ENCODE data around the gene MYO5B. TPM values are rescaled to one million over a fixed set of nuclear protein-coding genes. Genes with fewer than 3 reads are reported as not detected.
"Not testable (repeated sequence)": the region's sequence is repeated elsewhere in the genome, so short reads cannot be mapped to it uniquely, and the experiment has no call there.

Gene MYO5B
- polyA plus RNA-seq, 6 donors from 2014 or later = 0.44 TPM; not detected in 5

DNA sequence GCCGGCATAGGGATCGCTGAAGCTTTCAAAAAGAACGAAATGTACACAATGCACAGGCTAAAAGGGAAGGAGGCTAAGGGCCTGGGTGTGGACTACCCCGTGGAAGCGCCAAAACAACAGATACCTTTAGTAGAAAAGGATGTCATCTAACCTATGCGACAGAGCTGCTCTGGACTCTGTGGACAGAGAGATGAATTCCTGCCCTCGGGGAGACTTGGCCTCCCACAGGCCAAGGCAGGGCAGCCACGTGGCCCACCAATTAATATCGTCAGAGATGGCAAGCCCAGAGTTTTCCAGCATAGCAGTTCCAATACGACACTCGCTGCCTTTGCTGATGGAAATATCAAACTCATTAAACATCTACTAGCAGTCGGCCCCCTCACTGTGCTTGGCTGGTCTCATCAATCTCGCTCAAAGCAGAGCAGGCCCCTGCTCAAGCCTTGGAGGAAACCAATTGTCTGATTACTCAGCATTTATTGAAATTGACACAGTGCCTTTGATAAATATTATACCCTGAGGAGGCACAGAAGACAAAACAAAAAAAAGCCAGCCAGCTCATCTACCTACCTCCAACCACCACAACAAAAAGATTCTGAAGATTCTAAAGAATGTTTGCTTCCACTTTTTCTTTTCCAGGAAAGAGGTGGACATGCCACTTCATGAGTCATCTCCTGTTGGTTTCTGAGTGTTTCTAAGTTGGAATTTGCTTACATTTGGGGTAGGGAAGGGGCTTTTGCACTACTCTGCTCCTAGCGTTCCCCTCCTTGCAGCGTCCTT, 302.6 kb downstream of the MYO5B start:
- H3K27me3 Mint-ChIP-seq = peaks cover 0 to 20% (median 17%) of the 10 kb centered on the region in 3 donors
- H3K4me3 Mint-ChIP-seq = no peak overlapping the region
- H3K27ac Mint-ChIP-seq = no peak overlapping the region
- ATAC-seq (ENCODE audit: low read depth in 2 of 2) = no peak
- no peaks in the 10 kb centered on the region for H3K36me3 Mint-ChIP-seq
- DNase-seq = no peak
- H3K4me1 Mint-ChIP-seq = no peaks in the 10 kb centered on the region
- peaks cover 0 to 3% (median 0%) of the 10 kb centered on the region in 7 donors for H3K9me3 Mint-ChIP-seq

DNA sequence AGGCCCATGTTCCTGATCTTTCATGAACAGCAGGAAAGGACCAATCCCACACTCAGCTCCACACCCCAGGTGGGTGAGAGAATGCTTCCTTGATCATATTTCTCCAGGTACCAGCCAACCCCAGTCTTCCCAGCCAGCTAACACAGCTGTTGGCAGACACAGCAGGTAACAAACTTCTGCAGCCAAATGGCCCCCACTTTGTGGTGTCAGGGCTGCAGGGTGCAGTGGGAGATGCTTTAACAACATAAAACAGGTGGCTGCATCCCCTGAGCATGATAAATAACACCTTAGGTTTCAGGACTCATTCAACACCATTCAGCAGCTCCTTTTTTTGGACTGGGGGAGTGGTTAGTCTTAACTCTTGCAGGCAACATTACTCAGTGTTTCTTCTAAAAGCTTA, 304.9 kb downstream of the MYO5B start:
- ATAC-seq (ENCODE audit: low read depth in 2 of 2) (no peak), DNase-seq (no peak)
- peaks cover 0 to 20% (median 17%) of the 10 kb centered on the region in 3 donors for H3K27me3 Mint-ChIP-seq
- H3K4me3 Mint-ChIP-seq = no peak overlapping the region
- H3K36me3 Mint-ChIP-seq = no peaks in the 10 kb centered on the region
- no peaks in the 10 kb centered on the region for H3K4me1 Mint-ChIP-seq
- peaks cover 0 to 3% (median 0%) of the 10 kb centered on the region in 7 donors for H3K9me3 Mint-ChIP-seq
- H3K27ac Mint-ChIP-seq = no peak overlapping the region

DNA sequence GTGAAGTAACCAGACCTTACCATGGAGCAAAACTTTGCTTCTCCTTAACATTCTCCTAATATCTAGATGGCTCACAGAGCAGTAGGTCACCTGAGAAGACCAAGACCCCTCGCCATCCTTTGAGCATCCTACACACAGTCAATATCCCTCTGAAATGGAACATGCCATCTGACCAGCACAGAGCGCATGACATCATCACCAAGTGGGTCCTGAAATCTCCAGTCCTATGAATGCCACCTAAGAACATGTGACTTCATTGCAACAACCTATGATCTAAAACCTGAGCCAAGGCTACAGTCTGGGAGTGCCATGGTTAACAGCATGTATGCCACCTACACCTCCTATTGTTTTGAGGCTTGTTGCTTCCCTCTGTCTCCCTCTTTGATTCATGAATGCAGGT, 305.4 kb downstream of the MYO5B start:
- not testable (repeated sequence) for H3K27ac Mint-ChIP-seq; H3K36me3 Mint-ChIP-seq; ATAC-seq (ENCODE audit: low read depth in 2 of 2); H3K4me1 Mint-ChIP-seq; H3K9me3 Mint-ChIP-seq; DNase-seq
- Mint-ChIP-seq H3K4me3 (peak overlapping the region in 1 of 8 donors; percentile 7), H3K27me3 (peaks cover 0 to 20% (median 13%) of the 10 kb centered on the region in 3 donors)

DNA sequence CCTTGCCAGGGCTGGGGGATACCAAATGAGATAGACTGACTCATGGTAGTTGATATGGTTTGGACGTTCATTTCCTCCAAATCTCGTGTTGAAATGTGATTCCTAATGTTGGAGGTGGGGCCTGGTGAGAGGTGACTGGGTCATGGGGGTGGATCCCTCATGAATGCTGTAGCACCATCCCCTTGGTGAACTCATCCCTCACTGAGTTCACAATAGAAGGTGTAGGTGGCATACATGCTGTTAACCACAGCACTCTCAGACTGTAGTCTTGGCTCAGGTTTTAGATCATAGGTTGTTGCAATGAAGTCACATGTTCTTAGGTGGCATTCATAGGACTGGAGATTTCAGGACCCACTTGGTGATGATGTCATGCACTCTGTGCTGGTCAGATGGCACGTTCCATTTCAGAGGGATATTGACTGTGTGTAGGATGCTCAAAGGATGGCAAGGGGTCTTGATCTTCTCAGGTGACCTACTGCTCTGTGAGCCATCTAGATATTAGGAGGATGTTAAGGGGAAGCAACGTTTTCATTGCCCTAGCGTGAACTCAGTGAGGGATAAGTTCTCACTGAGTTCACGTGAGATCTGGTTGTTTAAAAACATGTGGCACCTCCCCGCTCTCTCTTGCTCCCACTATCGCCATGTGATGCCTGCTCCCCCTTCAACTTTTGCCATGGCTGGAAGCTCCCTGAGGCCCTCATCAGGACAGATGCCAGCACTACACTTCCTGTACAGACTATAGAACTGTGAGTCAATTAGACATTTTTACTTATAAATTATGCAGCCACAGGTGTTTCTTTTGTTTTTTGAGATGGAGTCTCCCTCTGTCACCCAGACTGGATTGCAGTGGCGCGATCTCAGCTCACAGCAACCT, 307.8 kb downstream of the MYO5B start:
- DNase-seq (no peak), ATAC-seq (ENCODE audit: low read depth in 2 of 2) (no peak)
- Mint-ChIP-seq H3K36me3 (no peaks in the 10 kb centered on the region), H3K9me3 (peaks cover 0 to 3% (median 0%) of the 10 kb centered on the region in 7 donors), H3K27ac (no peak overlapping the region), H3K4me1 (no peaks in the 10 kb centered on the region), H3K4me3 (no peak overlapping the region), H3K27me3 (peaks cover 4 to 15% (median 13%) of the 10 kb centered on the region in 3 donors)

DNA sequence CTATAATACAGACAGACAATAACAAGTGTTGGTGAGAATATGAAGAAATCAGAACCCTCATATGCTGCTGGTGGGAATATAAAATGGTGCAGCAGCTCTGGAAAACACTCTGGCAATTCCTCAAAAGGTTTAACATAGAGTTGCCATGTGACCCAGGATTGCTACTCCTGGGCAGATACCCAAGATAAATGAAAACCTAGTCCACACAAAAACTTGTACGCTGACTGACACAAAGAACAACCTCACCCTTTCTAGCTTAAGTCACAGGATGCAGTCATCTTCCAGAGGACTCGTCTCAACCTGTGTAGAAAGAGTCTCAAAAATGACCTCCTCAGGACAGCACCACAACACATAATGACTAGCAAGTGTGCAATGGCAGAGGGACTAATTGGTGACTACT, 310.0 kb downstream of the MYO5B start:
- peaks cover 0 to 3% (median 0%) of the 10 kb centered on the region in 7 donors for H3K9me3 Mint-ChIP-seq
- H3K27ac Mint-ChIP-seq = no peak overlapping the region
- H3K36me3 Mint-ChIP-seq = no peaks in the 10 kb centered on the region
- no peak overlapping the region for H3K4me3 Mint-ChIP-seq
- no peak for ATAC-seq (ENCODE audit: low read depth in 2 of 2)
- no peaks in the 10 kb centered on the region for H3K4me1 Mint-ChIP-seq
- DNase-seq = no peak
- peaks cover 5 to 12% (median 7%) of the 10 kb centered on the region in 3 donors for H3K27me3 Mint-ChIP-seq

DNA sequence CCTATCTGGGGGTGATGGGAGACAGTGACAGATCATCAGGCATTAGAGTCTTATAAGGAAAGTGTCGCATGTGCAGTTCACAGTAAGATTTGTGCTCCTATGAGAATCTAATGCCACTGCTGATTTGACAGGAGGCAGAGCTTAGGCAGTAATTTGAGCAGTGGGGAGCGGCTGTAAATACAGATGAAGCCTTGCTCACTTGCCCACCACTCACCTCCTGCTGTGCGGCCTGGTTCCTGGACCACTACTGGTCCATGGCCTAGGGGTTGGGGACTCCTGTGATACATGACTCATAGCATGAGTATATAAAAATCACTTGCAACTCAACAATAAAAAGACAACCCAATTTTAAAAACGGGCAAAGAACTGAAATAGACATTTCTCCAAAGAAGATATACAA, 310.5 kb downstream of the MYO5B start:
- H3K27ac Mint-ChIP-seq = no peak overlapping the region
- ATAC-seq (ENCODE audit: low read depth in 2 of 2) = no peak

DNA sequence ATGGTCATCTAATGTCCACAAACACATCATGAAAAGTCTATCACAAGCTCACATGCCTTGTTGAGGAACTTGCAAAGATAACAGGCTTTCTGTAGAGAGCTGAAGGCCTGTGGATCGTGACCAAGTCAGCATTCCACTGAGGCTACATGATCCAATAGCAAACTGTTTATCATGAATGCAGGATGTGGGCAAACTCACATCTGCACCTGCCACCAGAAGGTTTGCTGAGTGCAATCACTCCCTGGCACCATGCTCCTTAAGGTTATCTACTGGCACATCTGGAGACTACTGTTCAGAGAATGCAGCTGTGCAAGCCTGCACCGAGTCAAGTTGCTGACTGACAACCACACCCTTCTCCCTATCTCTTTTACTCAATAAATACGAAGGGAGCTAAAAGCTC, 314.3 kb downstream of the MYO5B start:
- Mint-ChIP-seq H3K4me3 (no peak overlapping the region), H3K27me3 (peaks cover 11 to 30% (median 13%) of the 10 kb centered on the region in 3 donors), H3K4me1 (no peaks in the 10 kb centered on the region), H3K36me3 (no peaks in the 10 kb centered on the region), H3K9me3 (no peaks in the 10 kb centered on the region), H3K27ac (no peak overlapping the region)
- ATAC-seq (ENCODE audit: low read depth in 2 of 2) (no peak), DNase-seq (no peak)

More for the DNA sequence above, 310.5 kb downstream of the MYO5B start:
- Mint-ChIP-seq H3K4me3 (no peak overlapping the region), H3K36me3 (no peaks in the 10 kb centered on the region), H3K27me3 (peaks cover 9 to 15% (median 10%) of the 10 kb centered on the region in 3 donors), H3K4me1 (no peaks in the 10 kb centered on the region), H3K9me3 (peaks cover 0 to 3% (median 0%) of the 10 kb centered on the region in 7 donors)
- no peak for DNase-seq

DNA sequence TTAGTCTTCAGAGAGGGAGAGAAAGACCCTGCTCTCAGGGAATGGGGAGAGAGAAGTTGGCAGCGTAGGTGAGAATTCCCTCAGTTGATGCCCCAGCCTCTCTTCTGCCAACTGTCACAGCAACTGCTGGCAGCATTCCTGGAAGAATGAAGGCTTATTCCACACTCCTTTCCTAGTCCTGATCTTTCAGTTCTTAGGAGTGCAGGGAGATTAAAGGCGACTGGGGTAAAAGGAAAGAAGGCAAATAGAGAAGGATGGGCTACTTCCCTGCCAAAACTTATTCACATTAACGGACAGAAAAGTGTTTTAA, 315.7 kb downstream of the MYO5B start:
- Mint-ChIP-seq H3K4me3 (no peak overlapping the region), H3K36me3 (no peaks in the 10 kb centered on the region), H3K9me3 (no peaks in the 10 kb centered on the region), H3K4me1 (no peaks in the 10 kb centered on the region), H3K27me3 (peaks cover 13 to 30% (median 15%) of the 10 kb centered on the region in 3 donors), H3K27ac (no peak overlapping the region)
- ATAC-seq (ENCODE audit: low read depth in 2 of 2) (no peak), DNase-seq (no peak)

DNA sequence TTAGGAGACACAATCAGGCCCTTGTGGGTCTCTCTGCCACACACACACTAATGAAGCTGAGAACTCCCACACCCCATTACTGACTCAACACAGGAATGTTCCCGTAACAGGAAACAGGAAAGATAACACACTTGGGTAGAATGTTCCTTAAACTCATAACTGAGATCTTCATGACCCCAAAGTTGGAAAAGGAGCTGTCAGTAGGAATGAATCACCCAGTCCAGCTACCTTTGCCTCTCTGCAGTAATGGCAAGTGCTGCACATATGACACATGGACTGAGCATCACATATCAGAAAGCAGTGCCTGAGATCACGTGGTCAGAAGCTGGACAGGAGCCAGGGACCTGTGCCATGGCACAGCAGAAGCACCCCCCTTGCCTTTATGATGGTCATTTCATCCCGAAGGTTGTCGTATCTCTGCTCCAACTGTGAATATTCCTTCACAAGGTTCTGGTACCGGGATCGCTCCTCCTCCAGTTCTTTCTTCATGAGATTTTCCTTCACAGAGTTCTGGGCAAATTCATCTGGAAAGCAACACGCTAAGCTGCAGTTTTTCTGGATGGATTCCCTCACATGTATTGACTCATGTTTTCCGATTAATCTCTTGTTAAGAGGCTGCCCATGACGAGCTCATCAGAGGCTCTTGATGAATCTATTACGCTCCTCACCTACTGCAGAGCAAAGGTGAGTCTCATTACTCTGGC, 316.2 kb downstream of the MYO5B start:
- Mint-ChIP-seq H3K4me1 (no peaks in the 10 kb centered on the region), H3K27ac (no peak overlapping the region), H3K36me3 (no peaks in the 10 kb centered on the region), H3K4me3 (no peak overlapping the region), H3K27me3 (peaks cover 13 to 30% (median 15%) of the 10 kb centered on the region in 3 donors), H3K9me3 (no peaks in the 10 kb centered on the region)
- no peak for DNase-seq
- ATAC-seq (ENCODE audit: low read depth in 2 of 2) = no peak

DNA sequence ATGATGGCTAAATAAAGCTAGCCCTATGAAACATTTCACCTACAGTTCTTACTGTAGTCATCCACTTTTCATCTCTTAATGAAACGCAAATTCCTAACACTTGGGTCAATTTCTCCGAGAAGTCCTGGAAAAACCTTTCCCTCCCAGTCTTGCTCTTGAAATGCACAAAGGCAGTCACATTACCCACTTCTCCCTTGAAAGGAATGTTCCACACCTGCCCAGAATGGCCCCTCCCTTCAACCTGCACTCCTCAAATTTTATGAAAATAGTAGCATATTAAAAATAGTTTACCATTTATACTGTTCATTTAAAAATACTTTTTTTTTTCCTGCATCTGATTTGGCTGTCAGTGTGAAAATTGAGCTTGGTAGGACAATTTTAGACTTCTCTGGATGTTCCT, 316.9 kb downstream of the MYO5B start:
- Mint-ChIP-seq H3K4me1 (no peaks in the 10 kb centered on the region), H3K9me3 (no peaks in the 10 kb centered on the region), H3K4me3 (no peak overlapping the region), H3K27me3 (peaks cover 13 to 30% (median 15%) of the 10 kb centered on the region in 3 donors), H3K36me3 (no peaks in the 10 kb centered on the region), H3K27ac (no peak overlapping the region)
- ATAC-seq (ENCODE audit: low read depth in 2 of 2) (no peak), DNase-seq (no peak)

DNA sequence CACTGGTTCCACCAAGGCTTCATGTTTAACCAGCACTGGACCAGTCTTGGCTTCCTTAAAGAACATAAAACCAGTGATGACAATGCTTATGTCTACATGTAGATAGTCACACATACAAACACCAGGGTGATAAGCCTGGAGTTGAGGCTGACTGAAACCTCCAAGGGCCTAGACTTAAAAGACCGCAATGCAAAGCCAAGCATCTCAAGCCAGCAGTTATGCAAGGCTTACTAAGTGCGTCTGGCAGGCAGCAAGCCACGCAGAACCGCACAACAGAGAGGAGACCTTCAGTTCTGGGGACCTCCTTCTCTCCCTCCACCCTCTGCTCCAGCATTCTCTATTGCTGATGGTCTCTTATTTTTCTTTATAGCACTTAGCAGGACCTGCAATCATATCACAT, 318.4 kb downstream of the MYO5B start:
- no peak overlapping the region for H3K4me3 Mint-ChIP-seq
- H3K27ac Mint-ChIP-seq = no peak overlapping the region
- ATAC-seq (ENCODE audit: low read depth in 2 of 2) = no peak
- DNase-seq = no peak
- H3K9me3 Mint-ChIP-seq = no peaks in the 10 kb centered on the region
- no peaks in the 10 kb centered on the region for H3K36me3 Mint-ChIP-seq
- peaks cover 11 to 37% (median 18%) of the 10 kb centered on the region in 3 donors for H3K27me3 Mint-ChIP-seq
- H3K4me1 Mint-ChIP-seq = no peaks in the 10 kb centered on the region

DNA sequence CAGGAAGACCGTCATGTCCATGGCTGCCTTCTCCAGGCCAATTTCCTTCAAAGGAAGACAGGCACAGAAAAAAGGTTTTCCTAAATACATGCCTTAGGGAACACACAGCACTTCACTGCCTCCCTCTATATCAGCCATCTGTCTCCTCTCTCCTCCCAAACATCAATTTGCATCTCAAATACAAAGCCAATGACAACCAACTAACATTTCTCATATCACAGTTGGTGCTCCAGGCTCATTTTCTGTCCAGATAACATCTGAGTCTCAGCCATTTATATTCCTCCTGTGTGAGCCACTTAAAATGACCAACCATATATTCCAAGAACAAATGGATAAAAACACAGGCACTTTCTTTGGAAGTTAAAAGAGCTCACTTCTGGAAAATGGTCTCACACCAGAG, 319.2 kb downstream of the MYO5B start:
- H3K9me3 Mint-ChIP-seq = no peaks in the 10 kb centered on the region
- H3K27ac Mint-ChIP-seq = no peak overlapping the region
- ATAC-seq (ENCODE audit: low read depth in 2 of 2) (no peak), DNase-seq (no peak)
- no peaks in the 10 kb centered on the region for H3K4me1 Mint-ChIP-seq
- H3K27me3 Mint-ChIP-seq = peaks cover 11 to 37% (median 18%) of the 10 kb centered on the region in 3 donors
- no peaks in the 10 kb centered on the region for H3K36me3 Mint-ChIP-seq
- no peak overlapping the region for H3K4me3 Mint-ChIP-seq

DNA sequence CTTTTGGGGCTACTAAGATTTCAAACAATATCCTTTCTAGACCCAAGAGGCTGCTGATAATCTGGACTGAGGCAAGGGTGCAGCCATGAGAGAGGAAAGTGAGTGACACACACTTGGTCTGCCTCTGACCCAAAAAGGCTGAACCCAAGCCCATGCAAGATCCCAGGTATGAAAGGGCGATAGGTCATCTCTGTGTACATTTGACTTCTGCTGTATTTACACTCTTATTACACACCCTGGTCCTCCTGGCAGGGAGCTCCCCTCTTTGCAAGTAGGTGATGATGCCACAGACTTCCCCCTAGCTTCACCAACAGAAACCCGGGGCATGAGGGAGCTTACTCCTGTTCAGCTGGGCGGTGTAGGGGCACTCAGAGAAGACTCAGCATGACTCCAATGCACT, 319.8 kb downstream of the MYO5B start:
- DNase-seq = no peak
- no peaks in the 10 kb centered on the region for H3K4me1 Mint-ChIP-seq
- H3K27ac Mint-ChIP-seq = no peak overlapping the region
- peaks cover 13 to 35% (median 17%) of the 10 kb centered on the region in 3 donors for H3K27me3 Mint-ChIP-seq
- ATAC-seq (ENCODE audit: low read depth in 2 of 2) = no peak
- H3K36me3 Mint-ChIP-seq = no peaks in the 10 kb centered on the region
- H3K4me3 Mint-ChIP-seq = no peak overlapping the region
- H3K9me3 Mint-ChIP-seq = no peaks in the 10 kb centered on the region

Data from naive B cell (primary cell).